ENCODE measurements around the gene NDUFS3.

NDUFS3 gene

DNA sequence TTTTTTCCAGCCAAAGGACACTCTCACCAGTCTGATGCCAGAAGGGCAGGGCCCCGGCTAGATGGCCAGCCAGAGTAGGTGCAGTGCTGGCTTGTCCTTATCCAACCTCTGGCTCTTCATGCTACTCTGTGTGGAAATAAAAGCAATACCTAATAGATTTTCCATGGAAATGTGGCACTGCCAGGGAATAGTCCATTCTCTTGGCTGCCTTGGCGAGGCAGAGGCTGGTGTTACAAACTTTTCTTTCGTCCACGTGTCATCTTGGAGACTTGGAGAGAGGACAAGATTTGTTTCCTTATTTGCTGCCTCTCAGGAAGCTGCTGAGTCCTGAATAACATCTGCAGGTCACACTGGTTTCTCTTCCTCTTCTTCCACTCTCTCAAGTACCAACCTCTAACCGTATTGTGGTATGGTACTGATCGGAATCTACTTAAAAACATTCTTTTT lies 32.5 kb downstream of the NDUFS3 start:
- CTCF ChIA-PET: no interaction called here
- no peaks in the 10 kb centered on the region for H3K9me3 Mint-ChIP-seq
- H3K27ac Mint-ChIP-seq: no peak overlapping the region
- H3K4me1 Mint-ChIP-seq: peaks cover 10% of the 10 kb centered on the region
- DNase-seq: no peak
- H3K27me3 Mint-ChIP-seq: peaks cover 5% of the 10 kb centered on the region
- H3K4me3 Mint-ChIP-seq: no peak overlapping the region
- peaks cover 7% of the 10 kb centered on the region for H3K36me3 Mint-ChIP-seq

DNA sequence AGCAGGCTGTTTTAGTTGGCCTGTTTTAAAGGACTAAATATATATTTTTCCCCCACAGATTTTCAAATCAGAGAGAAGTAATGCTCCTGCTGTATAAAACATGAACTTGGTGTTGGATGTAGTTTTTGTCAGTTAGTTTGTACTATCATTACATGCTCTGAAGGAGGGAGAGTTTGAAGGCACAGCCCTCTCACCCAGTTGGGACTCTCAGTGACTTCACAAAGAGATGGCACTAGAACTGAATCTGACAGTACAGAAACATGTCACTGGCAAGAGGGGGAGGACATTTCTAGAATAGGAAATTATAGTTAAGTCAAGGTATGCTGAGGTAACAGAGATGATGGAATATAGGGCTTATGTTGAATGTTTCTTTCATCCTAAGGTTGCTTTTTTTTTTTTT lies 36.4 kb downstream of the NDUFS3 start:
- H3K27me3 Mint-ChIP-seq: no peaks in the 10 kb centered on the region
- no peak overlapping the region for H3K27ac Mint-ChIP-seq
- H3K4me1 Mint-ChIP-seq: no peaks in the 10 kb centered on the region
- no peak for DNase-seq
- H3K36me3 Mint-ChIP-seq: peaks cover 15% of the 10 kb centered on the region
- no peaks in the 10 kb centered on the region for H3K9me3 Mint-ChIP-seq
- no peak overlapping the region for H3K4me3 Mint-ChIP-seq
- CTCF ChIA-PET: interaction anchor here (1.0 to 2.5 kb wide), 2 partner anchors 107 to 241 kb away, joined by 3 to 10 read pairs; no protein-coding TSS in a partner anchor

DNA sequence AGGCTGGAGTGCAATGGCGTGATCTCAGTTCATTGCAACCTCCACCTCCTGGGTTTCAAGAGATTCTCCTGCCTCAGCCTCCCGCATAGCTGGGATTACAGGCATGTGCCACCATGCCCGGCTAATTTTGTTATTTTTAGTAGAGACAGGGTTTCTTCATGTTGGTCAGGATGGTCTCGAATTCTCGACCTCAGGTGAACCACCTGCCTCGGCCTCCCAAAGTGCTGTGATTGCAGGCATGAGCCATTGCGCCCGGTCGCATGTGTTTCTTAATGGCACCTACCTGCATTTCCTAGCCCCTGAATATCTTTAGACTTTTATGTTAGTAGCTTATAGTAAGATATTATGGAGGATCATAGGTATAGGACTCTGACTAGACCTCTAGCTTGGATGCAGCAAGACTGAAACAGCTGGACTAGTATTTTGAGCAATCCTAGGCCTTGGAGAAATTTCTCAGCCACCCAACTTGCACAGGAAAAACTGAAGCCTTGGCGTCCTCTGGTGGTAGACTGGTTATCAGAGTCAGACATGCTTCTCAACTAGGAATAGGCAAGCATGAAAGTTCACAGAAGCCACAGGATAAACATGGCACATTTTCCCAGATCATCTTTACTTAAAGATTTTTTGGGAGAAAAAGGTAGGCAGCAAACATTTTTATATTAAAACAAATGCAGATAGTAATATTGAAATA lies 38.0 kb downstream of the NDUFS3 start:
- Mint-ChIP-seq H3K27ac (no peak overlapping the region), H3K4me3 (no peak overlapping the region)
- DNase-seq: peak; percentile 53

DNA sequence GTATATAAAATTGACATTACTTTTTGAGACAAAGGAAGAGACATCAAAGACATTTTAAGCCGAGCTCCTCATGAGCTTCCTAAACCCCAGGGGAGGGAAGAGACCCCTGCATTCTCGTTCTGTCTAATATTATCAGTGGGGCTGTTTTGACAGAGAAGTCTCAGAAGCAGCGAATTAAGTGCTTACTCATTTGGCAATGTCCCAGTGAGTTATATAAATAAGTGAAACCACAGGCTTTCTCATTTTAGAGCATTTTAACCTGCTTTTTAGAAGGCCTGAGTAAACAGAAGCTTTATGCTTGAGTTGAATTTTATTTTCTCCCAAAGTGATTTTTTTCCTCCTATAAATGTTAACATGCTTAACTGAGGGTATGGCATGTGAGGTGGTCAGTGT lies 38.5 kb downstream of the NDUFS3 start:
- Mint-ChIP-seq H3K27ac (no peak overlapping the region), H3K9me3 (no peaks in the 10 kb centered on the region), H3K36me3 (peaks cover 21% of the 10 kb centered on the region), H3K27me3 (no peaks in the 10 kb centered on the region), H3K4me3 (no peak overlapping the region), H3K4me1 (no peaks in the 10 kb centered on the region)
- no peak for DNase-seq
- CTCF ChIA-PET: interaction anchor here (0.7 to 2.5 kb wide), 5 partner anchors 10 to 243 kb away, joined by 3 to 10 read pairs (median 4); no protein-coding TSS in a partner anchor

More for the DNA sequence above, 38.0 kb downstream of the NDUFS3 start:
- Mint-ChIP-seq H3K9me3 (no peaks in the 10 kb centered on the region), H3K4me1 (no peaks in the 10 kb centered on the region), H3K27me3 (no peaks in the 10 kb centered on the region), H3K36me3 (peaks cover 21% of the 10 kb centered on the region)
- CTCF ChIA-PET: interaction anchor here (0.5 to 2.5 kb wide), 7 partner anchors 10 to 243 kb away, joined by 3 to 10 read pairs (median 3); no protein-coding TSS in a partner anchor

DNA sequence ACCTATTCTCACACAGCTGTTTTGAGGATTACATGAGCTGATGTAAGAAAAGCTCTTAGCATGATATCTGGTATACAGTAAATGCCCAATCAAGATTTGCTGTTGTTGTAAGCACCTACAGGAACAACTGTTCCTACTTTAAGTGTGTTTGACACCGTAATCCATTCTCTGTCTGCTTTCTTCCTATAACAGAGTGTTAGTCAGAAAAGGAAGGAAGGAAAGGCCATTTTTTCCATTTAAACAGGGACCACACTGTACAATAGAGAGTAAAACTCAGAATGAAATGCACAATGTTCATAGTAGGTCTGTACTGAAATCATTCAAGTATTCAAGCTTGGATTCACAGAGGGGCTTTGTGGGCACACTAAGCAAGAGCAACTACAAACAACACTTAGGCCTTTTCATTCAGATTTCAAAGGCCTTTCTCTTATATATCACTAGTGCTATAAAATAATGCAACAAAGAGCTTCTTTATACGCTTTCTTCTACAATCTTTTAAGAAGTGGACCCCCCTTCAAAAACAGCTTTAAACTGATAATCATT lies 42.0 kb downstream of the NDUFS3 start:
- Mint-ChIP-seq H3K27me3 (no peaks in the 10 kb centered on the region), H3K36me3 (peaks cover 24% of the 10 kb centered on the region), H3K4me1 (no peaks in the 10 kb centered on the region), H3K4me3 (no peak overlapping the region), H3K27ac (no peak overlapping the region), H3K9me3 (no peaks in the 10 kb centered on the region)
- no peak for DNase-seq
- CTCF ChIA-PET: interaction anchor here (0.7 kb wide), 1 partner anchor 653 kb away, joined by 3 read pairs; no protein-coding TSS in a partner anchor

DNA sequence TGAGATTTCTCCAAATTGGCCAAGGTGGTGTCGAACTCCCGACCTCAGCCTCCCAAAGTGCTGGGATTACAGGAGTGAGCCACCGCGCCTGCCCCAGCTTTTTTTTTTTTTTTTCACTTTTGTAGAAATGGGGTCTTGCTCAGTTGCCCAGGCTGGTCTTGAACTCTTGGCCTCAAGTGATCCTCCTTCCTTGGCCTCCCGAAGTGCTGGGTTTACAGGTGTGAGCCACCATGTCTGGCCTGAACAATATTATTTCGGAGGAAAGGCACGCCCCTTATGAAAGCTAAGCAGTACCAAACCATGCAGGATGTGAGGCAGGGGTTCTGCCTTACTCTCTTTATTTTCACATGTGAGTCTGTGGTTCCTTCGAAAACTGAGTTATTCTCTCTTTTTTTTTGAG lies 47.4 kb downstream of the NDUFS3 start:
- Mint-ChIP-seq H3K36me3 (peaks cover 34% of the 10 kb centered on the region), H3K27me3 (no peaks in the 10 kb centered on the region)
- CTCF ChIA-PET: no interaction called here

DNA sequence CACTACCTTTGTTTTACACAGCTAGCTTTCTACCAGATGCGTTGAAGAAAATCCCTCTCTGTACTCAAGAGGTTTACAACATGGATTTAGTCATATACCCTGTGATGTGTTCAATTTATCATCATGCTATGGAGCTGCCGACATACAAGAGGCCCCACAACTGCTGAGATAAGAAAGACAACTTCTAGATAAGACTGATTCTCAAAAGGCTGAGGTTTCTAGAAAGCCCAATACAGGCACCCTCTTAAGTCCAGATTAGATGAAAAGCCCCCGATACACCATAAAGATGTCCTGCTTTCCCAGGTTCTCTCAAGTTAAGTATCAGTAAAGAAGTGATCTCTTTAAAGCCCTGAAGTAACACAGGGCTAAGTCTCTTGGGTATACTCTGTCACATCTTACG lies 49.2 kb downstream of the NDUFS3 start:
- Mint-ChIP-seq H3K9me3 (no peaks in the 10 kb centered on the region), H3K4me3 (no peak overlapping the region), H3K4me1 (no peaks in the 10 kb centered on the region), H3K36me3 (peaks cover 42% of the 10 kb centered on the region), H3K27me3 (no peaks in the 10 kb centered on the region), H3K27ac (no peak overlapping the region)
- CTCF ChIA-PET: no interaction called here
- no peak for DNase-seq

More for the DNA sequence above, 47.4 kb downstream of the NDUFS3 start:
- H3K9me3 Mint-ChIP-seq: no peaks in the 10 kb centered on the region
- DNase-seq: no peak
- no peak overlapping the region for H3K4me3 Mint-ChIP-seq
- H3K4me1 Mint-ChIP-seq: no peaks in the 10 kb centered on the region
- H3K27ac Mint-ChIP-seq: no peak overlapping the region

DNA sequence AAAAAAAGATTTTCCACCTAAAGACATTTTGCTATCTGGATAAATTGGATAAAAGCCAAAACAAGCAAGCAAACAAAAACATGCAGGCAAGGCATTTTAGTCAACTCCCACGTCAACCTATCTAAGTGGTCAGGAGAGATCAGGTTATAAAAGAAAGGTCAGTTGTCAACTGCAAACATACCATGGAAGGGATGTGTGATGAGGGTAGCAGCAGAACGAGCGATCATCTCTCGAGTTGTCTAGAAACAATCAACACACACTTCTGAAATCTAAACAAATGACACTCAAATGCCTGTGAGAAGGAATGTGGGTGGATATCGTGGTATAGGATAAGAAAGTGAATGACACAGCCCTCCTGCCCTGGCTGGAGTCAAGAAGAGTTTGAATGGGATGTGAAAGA lies 52.6 kb downstream of the NDUFS3 start:
- CTCF ChIA-PET: no interaction called here
- peaks cover 52% of the 10 kb centered on the region for H3K36me3 Mint-ChIP-seq
- H3K9me3 Mint-ChIP-seq: no peaks in the 10 kb centered on the region
- H3K27me3 Mint-ChIP-seq: no peaks in the 10 kb centered on the region
- no peak overlapping the region for H3K27ac Mint-ChIP-seq
- DNase-seq: no peak
- H3K4me1 Mint-ChIP-seq: no peaks in the 10 kb centered on the region
- H3K4me3 Mint-ChIP-seq: no peak overlapping the region
